K562 treated with DMSO at 1 percent for 48 hours (cell line): Measurements from ENCODE around the gene ACSL4. TPM values are rescaled to one million over a fixed set of nuclear protein-coding genes. Genes with fewer than 3 reads are reported as not detected.

Source experiments
- total RNA-seq: library from RNA; unstranded; fragments of 300-600 nt; gene quantifications from 2 replicates; pipeline ENCODE4 v1.2.3, GENCODE V29; 2022; ENCODE audit warnings: low replicate concordance; ENCODE audit errors: extremely low read depth

Gene ACSL4
- not detected in 2 replicates for total RNA-seq

DNA sequence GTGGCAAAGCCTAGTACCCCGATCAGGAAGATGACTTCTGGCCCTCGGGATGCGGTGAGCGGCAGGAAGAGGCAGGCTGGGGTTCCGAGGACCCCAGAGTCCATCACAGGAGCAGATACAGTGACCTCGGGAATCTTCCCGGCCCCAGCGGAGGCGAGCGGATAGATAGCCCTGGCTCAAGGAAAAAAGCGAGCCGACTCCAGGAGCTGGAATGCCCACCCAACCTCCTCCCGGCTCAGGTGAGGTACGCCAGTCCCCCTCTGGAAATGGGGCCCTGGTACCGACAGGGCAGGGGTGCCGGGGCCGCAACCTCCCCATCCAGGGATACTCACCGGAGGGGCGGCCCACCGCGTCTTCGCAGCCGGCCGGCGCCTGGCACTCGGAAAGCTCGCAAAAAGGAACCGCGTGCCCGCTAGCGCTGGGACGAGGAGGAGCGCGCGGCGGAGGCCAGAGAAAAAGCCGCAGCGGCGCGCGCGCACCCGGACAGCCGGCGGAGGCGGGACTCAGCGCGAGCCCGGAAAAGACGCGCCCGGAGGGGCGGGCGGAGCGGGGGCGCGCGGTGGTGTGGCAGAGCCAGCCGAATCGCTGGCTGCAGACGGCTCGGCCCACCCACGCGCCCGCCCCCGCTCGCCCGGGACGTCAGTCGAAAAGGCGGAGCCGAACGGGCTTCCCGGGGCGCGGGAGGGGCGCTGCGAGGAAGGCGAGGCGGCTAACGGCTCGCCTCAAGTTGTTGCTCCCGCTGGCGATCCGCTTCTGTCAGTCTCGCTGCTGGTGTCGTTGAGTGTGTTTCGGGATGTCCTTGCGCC lies at the start of gene ACSL4:
Gene ACSL4 (minus strand): TSS at position 451 of the 806 bp plus-strand sequence. CDS start 49,894 bp downstream, outside the sequence.

DNA sequence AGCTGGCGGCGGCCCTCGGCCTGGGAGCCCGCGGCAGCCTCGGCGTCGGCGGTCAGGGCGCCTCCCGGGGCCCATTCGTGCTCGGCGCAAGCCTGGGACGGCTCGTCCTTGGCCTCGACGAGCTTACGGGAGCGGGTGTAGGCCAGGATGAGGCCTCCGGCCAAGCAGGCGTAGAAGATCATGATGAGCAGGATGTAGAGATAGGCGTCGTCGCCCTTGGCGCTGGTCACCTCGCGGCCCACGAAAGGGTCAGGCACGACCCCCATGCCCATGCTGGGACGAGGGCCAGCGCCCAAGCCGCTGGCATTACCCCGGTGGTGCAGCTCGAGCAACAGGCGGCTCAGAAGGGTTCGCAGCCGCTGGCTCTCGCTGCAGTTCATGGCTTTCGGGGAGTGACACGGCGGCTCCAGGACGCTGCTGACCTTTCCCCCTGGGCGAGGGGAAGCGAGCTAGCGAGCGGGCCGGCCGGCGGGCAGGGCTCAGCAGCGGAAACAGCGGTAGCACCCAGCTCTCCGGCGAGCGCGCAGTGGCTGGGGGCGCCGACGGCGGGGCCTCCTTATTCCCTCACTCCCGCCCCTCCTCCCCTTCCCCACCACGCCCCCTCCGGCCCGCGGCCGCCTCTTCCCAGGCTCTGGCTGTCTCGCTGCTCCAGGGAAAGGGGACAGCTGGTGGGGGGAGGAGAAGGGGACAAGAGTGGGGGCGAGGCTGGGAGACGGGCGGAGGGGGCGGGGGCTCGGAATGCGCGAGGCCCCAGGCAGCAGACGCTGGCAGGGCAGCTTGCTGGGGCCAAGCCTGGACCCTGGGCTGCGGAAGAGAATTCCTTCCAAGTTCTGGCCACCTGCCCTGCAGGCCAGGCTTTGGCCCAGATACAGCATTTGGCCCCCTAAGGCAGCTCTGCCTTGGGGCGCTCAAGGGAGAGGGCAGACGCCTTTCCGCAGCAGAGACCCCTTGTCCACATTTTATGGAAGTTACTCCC lies 108.1 kb downstream of the ACSL4 start, which contains the start of gene KCNE5:
Gene KCNE5 (minus strand): TSS at position 532 of the 976 bp plus-strand sequence. CDS start 152 bp downstream, at position 380.

Other genes with a start within 250 kb of the ACSL4 start
- not detected in 2 replicates for gene NXT2, start 196.4 kb downstream of the ACSL4 start, total RNA-seq
- gene KCNE5, start 108.1 kb downstream of the ACSL4 start, total RNA-seq = not detected in 2 replicates